CD4-positive, alpha-beta T cell treated with Interferon alpha-2 for 1 hour (primary cell): Measurements from ENCODE around the gene MFRP.

Source experiments
- DNase-seq, 2 donors: peaks; one replicate each; pipeline ENCODE4 v3.0.0-alpha.2; 2020 to 2022

MFRP gene

DNA sequence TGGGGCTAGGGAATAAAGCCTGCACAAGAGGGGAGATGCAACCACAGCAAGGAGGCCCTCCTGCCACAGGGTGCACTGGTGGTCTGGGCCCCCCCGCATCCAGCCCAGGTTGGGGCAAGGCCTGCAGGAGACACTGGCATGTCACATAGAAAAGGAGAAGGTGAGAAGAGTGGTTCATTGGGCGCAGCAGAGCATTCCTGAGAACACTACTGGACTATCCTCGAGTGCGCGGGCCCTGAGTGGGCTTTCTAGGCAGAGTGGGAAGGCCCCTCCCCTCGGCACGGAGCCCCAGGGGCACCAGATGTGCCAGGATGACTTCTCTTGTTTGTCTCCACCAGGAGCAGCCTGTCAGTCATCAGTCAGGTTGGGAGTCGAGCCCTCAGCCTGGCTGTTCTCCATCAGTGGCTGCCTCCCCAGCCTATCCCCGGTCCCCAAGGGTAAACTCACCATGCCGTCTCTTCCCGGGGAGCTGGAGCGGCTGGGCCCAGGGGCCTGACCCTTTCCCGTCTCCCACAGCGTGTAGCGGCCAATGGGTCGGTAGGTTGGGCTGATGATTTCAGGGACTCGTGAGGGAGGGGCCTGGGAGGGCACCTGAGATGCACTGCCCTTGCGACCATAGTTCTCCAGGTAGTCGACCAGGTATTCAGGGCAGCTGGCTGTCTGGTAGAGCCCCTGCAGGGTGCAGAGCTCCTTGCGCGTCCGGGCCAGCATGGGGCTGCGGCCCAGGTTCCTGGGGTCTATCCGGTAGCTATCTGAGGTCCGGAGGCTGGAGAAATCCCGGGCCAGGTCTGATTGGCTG, 26.0 kb upstream of the MFRP start:
- no peak for DNase-seq

DNA sequence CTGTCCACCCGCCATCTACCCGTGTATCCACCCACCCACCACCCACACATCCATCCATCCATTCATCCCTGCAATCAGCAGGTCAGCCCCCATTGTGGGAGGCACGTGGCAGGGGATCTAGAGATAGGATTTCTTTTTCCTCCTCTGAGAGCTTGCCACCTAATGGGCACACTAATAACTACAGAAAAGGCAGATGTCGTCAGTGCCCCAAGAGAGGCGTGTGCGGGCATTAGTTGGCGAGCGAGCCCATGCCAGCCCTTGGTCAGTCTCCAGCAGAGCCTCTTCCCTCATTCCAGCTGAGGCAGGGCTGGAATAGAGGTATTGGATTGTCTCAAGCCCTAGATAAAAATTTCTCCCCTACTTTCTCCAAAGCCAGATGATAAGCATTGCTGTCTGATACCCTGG, 25.3 kb upstream of the MFRP start:
- no peak for DNase-seq

DNA sequence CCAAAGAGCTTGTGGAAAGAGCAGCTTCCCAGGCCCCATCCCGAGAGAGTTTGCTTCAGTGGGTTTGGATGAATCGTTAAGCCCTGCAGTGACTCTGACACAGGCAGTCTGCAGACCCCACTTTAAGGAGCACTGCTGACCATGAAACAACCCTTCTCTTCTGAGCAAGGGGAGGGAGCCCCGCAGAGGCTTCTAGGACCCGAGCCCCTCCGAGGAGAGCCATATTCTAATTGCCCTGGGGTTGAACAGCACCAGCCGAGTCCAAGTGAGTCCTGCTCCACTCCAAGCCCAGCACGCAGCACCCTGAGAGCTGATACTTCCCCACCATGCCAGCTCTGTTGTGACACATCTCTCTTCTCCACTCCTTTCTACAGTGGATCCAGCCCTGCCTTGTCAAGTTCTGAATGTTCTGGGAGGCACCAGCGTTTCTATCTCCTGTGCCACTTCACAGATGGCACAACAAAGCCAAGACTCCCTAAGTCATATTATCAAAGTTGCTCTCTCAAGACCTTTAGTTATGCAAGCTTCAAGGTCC, 24.6 kb upstream of the MFRP start:
- DNase-seq, result no peak

DNA sequence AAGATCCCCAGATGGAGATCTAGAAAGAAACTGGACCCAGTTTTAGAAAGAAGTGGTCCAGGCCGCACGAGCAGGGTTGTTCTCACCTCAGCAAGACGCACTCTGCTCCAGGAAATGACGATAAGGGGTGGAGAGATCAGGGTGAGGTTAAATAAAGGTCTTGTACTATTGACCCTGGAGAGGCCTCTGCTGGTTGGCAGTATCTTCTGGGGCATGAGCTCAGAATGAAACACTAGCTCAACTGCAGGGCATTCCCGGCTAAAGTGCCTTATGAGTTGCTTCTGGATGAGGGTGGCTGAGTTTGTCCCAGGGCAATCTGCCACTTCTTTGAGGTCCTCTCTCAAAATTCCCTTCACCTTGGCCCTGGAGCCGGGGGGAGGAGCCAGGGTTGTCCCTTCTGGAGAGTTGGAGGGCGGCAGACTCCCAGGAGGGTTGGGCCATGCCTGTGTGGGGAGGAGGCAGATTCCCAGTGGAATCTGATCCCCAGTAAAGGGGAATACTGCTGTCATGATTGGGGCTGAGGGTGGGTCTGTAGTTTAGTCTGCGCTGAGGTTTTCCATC, 24.1 kb upstream of the MFRP start:
- DNase-seq, result peak in 1 of 2 donors; percentile 44

DNA sequence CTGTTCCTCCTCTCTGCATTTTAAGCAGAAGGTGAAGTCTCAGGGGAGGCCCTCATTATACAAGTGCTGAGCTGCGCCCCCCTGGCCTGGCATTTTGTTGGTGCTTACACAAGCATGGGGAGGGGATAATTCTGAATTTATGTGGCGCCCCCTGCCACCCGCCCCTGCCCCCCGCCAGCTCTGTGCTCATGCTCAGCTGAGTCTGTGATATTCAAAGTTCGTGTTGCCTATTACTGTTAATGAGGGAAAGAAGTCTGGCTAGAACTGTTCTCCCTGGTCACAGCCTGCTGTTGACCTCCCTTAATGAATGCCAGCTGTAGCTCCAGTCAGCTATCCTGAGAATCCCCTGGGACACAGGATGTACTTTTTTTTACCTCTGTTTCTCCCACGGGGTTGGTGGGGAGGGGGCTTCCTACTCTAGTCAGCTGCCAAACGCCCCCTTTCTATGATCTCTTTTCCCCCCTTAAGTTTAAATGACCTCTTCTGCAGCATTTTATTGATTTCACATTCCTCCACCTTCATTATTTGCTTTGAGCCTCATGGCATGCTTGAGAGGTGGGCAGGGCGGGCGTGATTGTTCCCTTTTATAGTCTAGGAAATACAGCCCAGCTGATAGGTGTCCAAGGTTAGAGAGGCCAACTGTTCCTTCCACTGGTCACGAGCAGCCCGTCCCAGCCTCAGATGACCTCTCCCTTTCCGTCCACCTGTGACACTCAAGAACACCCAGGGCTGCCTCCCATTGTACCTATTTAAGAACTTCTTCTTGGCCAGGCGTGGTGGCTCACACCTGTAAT, 22.8 kb upstream of the MFRP start:
- DNase-seq, result no peak

DNA sequence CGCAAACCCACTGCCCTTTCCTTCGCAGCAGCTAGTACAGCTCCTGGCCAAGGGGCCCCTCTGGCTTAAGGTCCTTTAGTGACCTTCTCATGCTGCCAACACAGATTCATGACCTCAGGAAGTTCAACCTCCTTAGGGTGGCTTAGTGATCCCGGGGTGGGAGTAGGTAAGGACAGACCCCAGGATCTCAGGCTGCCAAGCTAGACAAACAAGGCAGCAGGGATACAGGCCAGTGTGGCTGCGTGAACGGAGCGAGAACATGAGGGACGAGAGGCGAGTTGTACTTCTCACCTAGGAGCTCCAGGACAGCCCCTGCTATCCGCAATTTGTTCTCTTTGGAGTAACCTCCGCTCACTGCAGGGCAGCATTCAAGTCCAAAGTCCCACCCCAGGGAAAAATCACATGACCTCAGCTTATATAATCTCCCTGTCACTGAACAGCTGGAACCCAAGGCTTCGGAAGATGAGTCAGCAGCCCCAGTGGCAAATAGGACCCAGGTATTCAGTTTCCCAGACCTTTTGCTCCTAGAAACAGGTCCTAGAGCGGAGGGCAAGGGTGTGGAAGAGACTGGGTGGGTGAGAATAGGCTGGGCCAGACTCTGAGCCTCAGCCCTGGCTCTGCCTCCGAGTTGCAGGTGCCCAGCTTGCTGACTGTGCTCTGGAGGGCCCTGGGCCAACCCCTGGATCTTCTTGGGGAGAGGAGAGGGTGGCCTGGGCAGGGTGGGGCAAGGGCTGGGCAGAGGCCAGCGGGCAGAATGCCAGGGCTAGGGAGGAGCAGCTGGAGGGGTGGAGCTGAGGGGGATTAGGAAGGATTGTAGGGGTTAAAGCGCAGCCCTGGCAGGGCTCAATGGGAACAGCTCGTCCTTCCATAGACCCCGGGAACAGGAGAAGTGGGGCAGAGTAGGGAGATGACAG, 21.9 kb upstream of the MFRP start:
- DNase-seq, result no peak

DNA sequence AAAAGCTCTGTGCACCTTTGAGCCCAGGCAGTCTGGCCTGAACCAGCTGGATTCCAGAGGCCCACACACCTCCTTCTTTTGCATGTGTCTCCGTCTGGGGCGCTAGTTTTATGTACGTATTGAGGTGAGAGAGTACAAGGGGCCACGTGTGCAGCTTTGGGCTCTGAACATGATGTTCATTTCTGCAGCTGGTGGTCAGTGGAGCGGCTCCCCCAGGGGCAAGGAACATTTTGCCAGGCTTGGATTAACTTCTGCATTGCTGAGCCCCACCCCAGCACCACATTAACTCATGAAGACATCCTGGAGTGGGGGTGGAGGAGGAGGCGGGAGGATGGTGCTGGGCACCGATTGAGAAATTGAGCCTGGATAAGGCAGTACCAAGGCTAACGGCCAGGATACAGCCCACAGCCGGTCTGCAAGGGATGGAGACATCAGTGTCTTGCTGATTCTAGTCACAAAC, 21.2 kb upstream of the MFRP start:
- DNase-seq, result no peak

DNA sequence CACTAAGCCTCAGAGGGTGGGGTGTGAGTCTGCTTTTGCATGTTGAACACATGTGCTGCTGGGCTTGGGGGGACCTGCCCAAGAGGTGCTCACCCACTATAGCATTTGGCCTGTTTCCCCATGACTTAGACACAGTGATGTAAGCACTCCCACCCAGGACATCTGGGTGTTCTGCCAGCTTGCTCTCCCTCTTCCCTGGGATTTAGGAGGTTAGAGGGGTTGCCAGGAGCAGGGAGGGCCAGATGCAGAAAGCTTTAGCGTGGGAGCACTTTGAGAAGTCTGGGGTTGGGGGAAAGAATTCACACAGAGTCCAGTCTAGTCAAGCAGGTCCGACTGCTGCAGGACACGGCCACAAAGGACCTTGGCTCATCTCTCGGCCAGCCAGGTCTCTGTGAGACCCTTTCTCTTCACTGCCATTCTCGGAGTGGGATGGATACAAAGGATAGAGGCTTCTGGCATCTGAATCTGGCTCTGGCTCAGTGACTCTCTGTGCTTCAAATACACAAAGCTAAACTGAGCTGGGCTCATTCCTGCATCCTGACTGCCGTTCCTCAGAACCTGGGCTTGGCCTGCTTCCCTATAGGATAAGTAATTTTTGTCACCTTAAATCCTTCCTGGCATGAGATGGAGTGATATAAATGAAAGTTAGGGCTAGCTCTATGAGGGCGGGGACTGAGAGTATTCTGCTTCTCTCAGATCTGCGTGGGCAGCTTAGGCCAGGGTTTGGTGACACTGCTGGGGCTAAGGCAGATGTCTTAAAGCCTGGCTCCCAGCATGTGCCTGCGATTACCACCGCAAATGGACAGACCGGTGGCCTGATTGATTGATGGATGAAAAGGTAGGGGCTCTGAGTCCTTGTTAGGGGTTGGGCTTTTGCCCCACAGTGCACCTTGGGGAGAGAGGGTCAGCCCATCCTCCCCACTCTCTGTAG, 20.4 kb upstream of the MFRP start:
- DNase-seq, result no peak

DNA sequence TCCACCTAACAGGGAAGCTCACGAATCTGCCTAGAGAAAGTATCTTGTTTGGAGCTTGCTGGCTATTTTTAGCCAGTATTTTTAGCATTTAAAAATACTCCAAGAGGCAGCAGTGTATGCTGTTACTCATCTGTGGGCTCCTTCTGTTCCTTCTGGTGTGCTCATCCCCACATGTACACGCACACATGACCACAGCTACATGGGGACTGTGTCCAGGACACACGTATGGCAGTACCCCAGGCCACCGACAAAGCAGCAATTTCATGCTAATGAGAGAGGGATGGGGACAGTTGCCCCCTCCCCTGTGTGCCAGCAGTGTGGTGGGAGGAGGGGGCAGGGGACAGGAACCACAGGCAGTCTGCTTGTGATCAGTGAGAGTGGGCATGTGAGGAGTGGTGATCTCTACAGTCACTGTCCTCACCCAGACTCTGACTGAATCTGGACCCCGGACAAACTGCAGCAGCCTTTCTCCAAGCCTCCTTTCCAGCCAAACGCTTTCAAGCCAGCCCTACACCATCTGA, 18.6 kb upstream of the MFRP start:
- DNase-seq, result no peak

DNA sequence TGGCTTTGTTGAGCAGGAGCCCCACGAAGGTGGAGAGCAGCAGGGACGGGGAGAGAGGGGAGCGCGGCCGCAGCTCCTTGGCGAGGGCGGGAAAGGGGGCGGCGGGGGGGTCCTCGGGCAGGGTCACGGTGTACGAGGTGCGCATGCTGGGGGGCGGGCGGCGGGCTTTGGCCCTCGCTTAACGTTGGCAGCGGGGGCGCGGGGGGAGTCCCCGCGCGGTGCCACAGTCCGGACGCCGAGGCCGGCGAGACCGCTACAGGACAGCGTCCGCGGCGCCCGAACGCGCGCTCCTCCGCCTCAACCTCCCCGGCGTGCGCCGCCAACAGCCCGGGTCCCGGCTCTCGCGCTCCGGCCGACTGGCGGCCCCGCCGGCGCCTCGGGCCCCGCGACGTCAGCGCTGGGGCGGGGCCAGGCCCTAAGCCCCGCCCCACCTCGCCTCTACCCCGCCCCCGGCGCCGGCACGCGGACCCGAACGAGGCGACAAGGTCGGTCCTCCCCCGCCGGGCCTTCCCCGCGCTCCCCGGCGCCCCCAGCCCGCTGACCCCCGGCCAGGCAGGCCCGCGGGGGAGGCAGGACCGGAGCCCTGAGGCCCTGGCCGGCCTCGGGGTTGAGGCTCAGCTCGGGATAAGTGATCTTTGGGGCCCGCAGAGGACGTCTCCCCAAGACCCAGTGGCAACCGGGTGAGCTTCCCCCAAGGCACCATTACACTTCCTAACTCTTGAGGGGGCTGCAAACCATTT, 17.5 kb upstream of the MFRP start:
- DNase-seq, result peak; percentile 52 to 70

DNA sequence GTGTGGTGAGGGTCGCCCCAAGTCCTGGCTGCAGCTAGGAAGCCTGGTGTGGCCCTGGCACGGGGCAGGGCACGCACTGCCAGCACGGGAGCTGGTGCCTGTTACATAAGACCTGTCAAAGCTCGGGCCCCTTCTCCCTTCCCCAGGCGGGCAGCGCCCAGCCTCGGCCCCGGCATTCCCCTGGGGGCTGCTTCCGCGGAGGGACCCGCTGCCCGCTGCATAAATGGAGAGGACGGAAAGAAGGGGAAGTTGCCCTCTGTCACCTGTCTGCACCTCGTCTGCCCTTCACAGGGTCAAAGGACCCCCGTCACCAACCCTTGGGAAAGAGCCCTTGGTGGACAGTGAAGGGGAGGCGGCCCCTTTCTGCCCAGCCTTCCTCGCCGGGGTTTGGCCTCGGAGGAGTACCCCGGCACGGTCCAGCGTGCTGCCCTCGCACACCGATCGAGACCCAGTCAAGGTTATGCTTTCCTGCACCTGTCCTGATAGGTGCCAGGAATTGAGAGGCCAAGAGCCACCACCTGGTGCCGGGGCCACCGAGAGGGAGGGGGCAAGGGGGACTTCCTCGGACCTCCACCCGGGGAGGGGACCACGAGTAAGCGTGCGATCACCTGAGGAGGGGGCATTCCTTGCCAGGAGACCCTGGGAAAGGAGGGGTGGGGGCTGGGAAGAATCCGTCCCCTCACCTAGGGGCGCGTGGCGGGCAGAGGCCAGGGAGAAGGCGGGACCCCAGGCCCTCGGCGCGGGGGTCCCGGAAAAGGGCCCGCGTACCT, 16.8 kb upstream of the MFRP start:
- DNase-seq, result no peak

DNA sequence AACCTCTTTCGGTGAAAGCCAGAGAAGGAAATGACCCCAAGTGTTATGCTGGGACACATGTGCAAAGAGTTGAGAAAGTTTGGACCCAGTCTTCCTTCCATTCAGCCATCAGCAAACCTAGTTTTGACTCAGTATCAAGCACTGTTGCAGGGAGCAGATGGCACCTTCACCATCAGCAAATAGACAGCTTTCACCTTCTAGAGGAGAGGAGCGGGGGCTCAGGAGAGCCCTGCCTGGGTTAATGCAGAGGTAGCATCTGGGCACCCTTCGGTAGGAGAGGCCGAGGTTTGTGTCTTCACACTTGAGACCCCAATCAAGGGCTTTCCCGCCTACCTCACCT, 16.2 kb upstream of the MFRP start:
- no peak for DNase-seq

DNA sequence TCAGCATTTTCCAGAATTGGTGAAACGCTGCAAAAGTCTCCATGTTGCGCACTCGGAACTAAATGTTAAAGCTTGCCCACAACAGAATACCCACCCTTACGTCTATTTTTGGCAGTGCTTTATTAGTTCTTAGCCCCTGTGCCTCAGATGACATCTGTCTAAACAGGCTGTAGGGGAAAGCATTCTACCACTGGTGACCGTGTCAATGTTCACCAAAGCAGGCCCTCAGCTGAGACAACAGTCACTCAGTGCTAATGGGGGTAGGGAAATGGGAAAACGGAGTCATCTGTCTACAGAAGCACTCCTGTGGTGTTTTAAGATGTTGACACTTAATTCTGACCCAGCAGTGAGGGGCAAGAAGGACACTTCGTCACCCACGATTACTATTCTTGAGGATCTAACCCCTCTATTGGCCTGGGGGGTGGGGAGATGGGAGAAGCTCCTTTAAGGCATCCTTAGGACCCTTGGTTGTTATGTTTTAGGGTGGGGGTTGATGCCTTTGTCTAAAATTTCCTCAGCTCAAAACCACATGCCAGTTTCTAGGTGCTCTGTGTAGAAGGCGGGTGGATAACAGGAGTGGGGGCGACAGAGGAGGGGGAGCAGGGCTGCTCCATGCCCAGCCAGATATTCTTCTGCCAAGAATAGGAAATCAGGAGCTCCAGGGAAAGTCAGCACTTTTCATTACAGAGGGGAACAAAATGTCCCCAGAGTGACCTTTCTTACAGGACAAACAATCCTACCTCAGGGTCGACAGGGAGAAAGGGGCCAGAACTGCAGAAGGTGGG, 15.6 kb upstream of the MFRP start:
- no peak for DNase-seq

DNA sequence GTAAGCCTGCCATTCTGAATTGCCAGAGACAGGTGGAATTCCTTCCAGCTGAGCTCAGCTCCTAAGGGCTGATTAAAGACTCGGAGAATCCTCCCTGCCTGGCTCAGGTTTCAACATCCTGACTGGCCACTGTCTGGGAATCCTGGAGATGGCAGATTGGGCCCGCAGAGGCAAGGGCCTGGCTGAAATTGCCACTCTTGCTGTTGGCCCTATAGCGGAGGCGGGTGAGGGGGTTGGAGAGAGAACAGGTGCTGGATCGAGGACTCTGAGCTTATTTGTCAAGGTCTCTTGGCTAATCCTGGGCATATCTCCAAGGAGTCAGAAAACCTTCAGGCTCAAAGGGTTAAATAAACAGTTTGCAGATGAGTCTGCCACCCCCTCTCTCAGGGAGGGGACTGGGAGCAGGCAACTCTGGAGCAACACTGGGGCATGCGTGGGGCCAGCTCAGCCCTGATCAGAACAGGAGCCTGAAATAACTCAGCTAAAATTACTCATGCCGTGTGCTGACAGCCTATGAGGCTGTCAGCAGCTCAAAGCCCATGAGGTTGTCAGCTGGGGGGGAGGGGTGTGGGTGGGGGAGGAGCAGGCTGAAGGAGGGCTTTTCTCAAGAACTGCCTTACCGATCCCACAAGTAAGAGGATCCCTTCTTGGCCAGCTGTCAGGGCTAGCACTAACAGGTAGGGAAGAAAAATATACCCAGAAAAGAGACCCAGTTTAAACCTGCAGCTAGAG, 14.7 kb upstream of the MFRP start:
- no peak for DNase-seq

DNA sequence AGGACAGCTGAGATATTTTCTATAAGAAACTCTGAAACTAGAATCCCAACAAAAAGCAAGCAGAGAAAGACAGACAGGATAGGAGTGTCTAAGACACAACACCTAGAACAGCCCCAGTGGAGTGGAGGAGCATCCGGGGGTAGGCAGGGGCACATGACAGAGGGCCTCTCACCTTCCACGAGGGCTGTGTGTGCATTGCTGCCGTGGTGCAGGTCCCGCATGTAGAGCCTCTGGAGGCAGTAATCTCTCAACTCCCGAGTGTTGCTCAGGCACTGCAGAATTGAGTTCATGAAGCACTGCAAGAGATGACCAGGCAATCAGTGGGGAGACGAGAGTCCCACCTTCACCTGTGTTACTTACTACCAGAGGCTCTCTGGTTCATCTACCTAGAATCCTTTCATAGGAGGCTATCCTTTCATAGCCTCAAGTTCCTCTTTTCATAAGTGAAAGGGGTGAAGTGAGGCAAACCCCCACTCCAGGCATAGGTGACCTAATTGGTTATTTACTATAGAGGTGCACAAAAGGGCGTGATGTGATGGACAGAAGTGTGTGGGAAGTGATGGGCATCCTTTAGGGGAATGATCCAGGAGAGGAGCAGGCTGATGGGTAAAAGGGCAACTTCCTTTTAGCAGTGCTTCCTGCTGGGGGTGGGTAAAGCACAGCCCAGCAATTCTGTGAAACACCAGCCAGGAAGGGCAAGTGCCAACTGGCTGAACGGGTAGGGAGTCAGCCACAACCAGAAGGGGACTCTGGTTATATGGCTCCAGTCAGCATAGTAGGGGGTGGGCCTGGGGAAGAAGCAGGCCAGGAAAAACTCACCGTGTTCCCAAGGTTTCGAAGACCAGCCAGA, 13.1 kb upstream of the MFRP start:
- no peak for DNase-seq

DNA sequence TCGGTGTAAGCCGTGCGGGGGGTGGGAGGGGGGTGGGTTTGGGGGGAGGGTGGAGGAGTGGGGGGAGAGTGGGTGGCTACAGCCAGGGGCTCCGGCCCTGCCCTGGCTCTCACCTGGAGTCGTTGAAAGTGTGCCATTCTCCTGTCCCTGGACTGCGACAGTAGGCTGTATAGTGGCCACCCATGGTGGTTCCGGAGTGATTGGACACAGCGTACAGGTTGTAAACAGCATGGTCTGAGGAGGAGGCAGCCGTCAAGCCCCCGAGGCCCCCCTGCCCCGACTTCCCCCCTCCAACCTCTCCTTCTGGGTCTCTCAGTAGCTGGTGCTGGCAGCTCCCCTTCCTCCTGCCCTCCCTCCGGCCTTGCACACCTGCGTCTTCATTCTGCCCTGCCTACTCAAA, 10.6 kb upstream of the MFRP start:
- no peak for DNase-seq
